NCI-H2171 treated with DMSO at 0.1 percent for 48 hours (cell line): Measurements from ENCODE around the gene NEK2.
A peak's percentile ranks its signal among the peaks of the same experiment; 100 is the strongest.
"Not testable (repeated sequence)": the region's sequence is repeated elsewhere in the genome, so short reads cannot be mapped to it uniquely, and the experiment has no call there.

Source experiments
- DNase-seq: peaks from one replicate; lab custom pipeline; 2025; lab: John Stamatoyannopoulos, UW

Gene NEK2

DNA sequence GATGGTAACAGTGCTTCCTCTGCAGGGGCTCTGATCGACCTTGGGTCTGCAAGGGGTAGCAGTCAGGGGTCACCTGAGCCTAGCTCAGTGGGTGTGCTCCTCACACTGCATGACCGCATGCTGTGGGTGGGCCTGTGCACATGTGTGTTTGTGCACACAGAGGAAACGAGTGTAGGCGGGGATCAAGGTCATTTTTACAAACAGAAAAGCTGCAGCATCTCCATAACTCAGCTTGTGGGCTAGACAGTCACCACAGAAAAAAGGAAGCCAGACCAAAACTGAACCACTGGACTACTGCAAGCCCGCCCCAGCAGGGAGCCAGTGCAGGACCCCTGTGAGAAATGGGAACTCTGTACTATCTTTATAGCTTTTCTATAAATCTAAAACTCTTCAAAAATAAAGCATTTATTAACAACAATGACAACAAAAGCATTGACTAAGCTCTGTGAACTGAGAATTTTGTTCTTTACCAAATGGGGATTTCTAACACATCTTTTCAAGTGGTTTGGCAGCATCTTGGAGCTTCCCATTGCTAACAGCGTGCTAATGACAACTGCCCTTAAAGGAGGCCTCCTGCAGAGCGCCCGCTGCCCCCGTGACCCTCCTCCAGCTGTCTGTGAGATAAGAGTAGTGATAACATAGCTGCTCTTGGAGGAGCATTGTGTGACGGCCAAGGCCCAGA lies 19.9 kb upstream of the NEK2 start:
- no peak for DNase-seq

DNA sequence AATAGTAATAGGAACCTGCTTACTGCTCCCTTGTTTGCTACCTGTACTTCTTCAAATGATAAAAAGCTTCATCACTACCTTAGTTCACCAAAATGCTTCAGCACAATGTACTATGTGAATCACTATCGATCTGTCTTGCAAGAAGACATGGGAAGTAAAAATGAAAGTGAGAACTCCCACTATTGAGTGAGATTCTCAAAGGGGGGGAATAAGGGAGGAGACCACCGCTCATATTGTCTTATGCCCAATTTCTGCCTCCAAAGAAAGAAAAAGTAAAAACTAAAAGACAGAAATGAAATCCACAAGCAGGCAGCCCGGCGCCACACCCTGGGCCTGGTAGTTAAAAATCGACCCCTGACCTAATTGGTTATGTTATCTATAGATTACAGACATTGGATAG lies 18.5 kb upstream of the NEK2 start:
- DNase-seq, result not testable (repeated sequence)

DNA sequence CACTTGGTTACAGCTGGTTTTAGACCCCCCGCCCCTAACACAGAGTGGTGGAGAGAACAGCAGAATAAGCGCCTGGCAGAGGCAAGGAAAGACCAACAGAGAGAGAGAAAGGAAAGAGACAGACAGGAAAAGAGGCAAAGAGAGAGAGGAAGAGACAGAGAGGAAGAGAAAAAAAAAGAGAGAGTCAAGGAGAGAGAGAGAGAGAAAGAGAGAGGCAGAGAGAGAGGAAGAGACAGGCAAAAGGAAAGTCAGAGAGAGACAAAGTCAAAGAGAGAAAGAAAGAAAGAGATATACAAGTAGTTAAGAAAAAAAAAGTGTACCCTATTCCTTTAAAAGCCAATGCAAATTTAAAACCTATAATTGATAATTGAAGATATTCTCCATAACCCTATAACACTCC lies 13.0 kb upstream of the NEK2 start:
- no peak for DNase-seq

DNA sequence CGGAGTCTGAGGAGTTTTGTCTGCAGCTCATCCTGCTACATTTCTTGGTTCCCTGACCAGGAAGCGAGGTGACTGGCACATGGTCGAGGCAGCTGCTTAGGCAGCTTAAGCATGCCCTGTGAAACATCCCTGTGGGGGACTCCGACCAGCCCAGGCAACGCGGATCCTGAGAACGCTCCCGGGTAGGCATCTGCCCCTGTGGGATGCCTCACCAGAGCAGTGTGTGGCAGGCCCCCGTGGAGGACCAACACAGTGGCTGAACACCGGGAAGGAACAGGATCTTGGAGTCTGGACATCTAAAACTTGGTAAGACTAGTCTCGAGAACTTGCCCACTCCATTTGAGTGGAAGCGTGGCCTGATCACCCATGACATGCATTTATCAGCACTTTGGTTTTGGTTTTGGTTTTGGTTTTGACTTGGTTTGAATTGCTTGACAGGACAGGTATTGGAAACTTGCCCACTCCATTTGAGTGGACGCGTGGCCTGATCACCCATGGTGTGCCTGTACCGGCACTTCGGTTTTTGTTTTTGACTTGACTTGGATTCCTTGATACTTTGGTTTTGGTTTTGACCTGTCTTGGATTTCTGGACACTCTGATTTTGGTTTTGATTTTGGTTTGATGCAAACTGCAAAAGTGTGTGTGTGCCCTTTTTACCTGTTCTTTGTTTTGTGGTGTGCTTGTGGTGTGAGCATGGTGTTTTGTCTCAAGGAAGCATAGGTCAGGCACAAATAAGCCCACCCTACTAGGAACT lies 12.2 kb upstream of the NEK2 start:
- DNase-seq, result no peak

DNA sequence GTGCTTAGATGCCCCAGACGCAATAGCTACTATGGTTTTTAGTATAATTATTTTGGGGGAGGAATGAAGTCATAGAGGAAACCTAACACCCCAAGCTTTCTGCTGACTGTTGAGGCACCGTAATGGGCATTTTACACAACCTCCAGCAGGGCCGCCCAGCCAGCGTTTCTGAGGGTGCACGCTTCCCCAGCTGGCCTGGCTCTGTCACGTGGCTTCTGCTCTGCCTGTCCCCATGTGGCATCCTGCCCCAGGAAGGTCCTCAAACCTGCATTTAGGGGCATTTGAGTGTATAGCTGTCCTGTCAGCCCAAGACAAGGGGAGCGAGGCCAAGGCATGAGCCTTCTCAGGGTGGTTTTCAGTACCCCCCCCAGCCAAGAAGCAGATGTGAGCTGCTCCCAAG lies 10.4 kb upstream of the NEK2 start:
- no peak for DNase-seq

GRCh38 chr1:211684791-211685190 lies 9.4 kb upstream of the NEK2 start:
- peak; percentile 36 for DNase-seq

- no peak for DNase-seq
Measured at GRCh38 chr1:211684331-211684730, 8.9 kb upstream of the NEK2 start.

GRCh38 chr1:211683396-211684297 lies 8.2 kb upstream of the NEK2 start:
- DNase-seq, result peak; percentile 94

DNA sequence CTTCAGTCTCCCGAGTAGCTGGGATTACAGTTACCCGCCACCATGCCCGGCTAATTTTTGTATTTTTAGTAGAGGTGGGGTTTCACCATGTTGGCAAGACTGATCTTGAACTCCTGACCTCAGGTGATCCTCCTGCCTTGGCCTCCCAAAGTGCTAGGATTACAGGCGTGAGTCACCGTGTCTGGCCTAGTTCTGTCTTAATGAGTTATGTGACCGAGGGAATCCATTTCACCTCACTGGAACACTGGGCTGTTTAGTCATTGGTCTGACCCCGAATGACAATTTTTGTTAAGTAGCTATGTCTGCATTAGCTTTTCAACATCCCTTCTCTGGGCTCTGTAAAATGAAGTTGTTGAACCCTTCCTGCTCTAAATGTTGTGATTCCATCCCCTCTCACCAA lies 6.8 kb upstream of the NEK2 start:
- DNase-seq, result not testable (repeated sequence)

DNA sequence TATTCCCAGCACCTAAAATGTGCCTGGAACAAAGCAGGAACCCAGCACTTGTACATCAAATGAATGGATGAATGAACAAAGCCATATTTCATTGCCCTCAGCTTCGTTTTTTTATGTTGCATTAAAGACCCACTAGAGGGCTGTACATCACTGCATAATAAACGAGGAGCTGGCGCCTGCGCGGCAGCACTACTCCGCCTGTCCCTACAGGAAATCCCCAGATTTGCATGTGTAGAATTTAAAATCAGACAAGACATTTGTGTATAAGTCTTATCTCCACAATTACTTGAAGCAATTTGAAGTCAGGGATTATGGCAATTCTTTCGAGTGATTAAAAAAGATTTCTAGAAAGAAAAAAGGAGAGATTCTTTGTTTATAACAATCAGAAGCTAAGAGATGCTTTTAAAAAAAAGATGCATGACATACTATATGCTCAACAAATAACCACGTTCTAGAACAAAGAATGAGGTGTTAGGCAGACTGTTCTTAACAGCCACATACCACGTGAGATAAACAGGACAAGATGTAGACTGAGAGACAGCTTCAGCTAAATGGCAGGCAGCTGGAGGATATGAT lies 5.4 kb upstream of the NEK2 start:
- peak; percentile 95 for DNase-seq

GRCh38 chr1:211677659-211678058 lies 2.2 kb upstream of the NEK2 start:
- no peak for DNase-seq

DNA sequence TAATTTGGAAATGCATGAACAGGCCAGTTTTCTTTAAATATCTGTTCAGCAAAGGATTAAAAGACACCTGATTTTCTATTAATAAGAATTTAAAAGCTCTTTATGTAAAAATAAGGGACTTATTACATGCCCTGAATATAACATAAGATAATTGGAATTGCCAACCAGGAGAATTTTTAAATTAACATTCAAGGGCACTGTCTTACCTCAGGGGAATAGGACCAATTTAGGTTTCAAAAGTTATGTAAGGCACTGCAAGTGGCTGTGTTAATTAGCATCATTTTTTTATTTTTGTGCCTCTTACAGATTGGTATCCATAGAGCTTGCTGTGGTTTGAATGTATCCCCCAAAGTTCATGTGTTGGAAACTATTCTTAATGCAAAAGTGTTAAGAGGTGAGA lies 1.3 kb upstream of the NEK2 start:
- no peak for DNase-seq

GRCh38 chr1:211676106-211676583 lies 724 bp upstream of the NEK2 start:
- DNase-seq, result no peak

DNA sequence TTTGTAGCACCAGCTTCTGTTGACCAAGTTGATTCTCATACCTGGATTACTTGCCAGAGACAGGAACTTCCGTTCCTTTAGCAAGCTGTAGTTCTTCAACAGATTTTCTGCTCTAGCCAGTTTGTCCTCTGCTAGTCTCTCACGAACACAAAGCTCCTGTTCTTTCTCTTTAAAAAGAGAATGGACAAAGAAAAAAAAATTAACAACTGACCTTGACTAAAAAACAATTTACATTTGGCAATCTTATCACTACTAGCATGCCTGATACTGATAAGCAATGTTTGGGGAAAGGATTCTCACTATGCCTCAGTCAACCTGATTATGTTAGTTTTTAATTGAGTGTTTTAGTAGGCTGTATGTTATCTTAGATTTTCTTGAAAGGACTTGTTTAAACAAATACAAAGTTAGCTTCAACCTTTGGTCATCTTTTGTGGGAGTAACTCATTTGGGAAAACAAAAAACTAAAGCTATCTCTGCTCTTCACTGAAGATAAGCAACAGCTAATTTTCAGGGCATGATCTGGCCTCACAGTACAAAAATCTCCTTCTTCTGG lies 8.3 kb downstream of the NEK2 start:
- DNase-seq, result no peak

- no peak for DNase-seq
Measured at GRCh38 chr1:211660718-211661222, 14.7 kb downstream of the NEK2 start.

DNA sequence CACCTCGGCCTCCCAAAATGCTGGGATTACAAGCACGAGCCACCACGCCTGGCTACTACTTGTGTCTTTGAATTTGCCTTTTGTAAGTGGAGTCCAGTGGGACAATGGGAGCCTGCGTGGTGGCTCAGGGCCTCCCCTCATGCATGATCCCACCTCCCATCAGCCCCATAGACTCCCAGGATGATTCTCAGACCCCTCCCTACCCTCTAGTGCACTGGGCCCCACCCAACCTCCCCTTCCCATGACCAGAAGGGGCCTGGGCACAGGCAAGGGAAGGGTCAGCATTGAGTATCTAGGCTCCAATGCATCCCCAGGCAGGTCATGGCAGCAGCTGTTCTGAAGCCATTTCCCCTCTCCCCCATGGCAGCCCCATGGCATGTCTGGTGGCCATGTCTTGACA lies 18.7 kb downstream of the NEK2 start:
- no peak for DNase-seq

DNA sequence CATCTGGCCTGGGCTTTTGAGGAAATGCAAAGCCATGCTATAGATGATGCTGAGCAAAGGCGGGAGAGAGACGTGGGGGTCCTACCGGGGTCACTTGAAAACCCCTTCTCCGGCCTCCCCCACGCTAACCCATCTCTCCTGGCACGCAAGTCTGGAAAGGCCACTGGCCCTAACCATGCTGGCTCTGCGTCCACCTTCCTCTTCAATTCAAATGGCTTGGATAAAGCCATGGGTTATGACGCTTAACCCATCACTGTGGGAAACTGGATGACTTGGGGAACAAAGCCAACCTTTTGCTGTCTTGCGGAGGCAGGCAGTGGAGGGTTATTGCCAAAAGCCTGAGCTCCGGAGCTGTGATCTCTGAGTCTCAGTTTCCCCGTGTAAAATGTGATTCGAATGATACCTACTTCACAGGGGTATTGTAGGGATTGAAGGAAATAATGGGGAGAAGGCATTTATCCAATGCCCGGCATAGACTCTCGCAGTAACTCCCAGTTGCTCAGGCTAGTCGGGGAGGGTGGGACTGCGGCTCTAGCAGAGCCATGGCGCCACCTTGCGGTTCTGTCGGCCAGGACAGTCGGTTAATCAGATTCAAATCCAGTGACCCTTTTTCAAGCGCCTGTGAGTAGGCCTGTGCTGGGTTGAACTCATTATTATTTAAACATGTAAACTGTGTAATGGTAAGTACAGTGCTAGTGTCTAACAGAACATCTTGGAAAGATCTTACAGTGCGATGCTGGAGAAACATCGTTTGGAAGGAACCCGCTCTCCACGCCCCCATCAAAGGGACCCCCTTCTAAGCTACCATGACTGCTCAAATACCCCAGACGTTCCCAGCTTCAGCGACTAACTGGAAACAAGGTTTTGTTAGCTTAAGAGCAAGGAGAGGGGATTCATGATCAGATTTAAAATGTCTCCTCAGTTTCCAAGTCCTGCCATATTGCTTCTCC lies 20.3 kb downstream of the NEK2 start:
- peak; percentile 73 for DNase-seq

- DNase-seq, result no peak
Measured at GRCh38 chr1:211653959-211654496, 21.4 kb downstream of the NEK2 start.

- no peak for DNase-seq
Measured at GRCh38 chr1:211653293-211653692, 22.1 kb downstream of the NEK2 start.

- DNase-seq, result no peak
Measured at GRCh38 chr1:211652371-211652770, 23.1 kb downstream of the NEK2 start.
